ENCODE results near the gene CRIP2. TPM values are rescaled to one million over a fixed set of nuclear protein-coding genes. Genes with fewer than 3 reads are reported as not detected.

CRIP2 gene
- total RNA-seq: 100 to 1,000 TPM; 101 to 160 (median 136) TPM

DNA sequence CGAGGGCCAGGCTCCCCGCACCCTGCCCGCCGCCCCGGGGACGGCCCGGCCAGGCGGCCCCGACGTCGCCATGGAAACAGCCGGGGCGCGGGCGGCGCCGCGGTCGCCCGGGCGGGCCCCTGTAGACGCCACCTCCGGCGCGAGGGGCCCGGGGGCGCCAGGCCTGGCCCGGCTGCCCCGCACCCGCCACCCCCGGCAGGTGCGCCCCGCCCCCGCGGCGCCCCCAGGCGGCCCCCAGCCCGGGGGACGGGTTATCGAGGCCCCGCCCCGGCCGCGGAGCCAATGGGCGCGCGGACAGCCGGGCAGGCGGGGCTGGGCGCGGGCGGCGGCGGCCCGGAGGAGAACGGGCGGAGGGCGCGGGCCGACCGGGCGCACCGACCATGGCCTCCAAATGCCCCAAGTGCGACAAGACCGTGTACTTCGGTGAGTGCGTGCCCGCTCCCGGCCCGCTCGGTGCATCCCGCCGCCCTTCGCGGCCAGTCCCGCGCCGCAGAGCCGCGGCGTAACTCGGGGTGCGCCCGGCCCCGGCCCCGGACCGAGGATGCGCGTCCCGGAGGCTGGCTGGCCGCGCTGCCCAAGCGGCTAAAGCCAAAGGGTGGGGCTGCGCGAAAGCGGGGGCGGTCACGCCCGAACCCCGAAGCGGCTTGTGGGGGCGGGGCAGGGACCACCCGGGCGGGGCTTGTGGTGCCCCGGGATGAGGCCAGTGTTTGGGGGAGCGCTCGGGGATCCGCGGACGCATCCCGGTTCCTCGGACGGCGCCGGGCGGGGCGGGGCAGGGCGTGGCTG is at the start of gene CRIP2:
CRIP2 (plus strand) TSS at position 339 of the 786 bp plus-strand sequence; CDS start at position 381, 42 bp downstream.
- 4% methylated on average over 5 of the region's 118 CpGs; no CpG with 5 or more reads in 1 of the 2 donors for WGBS, 2 donors
- H3K27me3 ChIP-seq: no peaks in the 10 kb centered on the region
- H3K27ac ChIP-seq: peak within 1 kb of the TSS; percentile 79 to 94 (median 92)
- peaks cover 58% of the 10 kb centered on the region in 2 donors for H3K4me1 ChIP-seq
- peak; percentile 59 to 66 for DNase-seq
- H3K36me3 ChIP-seq: peaks cover 4 to 5% of the 10 kb centered on the region in 2 donors
- intact Hi-C loops (cut with DNase I): loop anchor here (10.0 kb wide), 1 partner anchor 400 kb away; no protein-coding TSS in a partner anchor
- TF ChIP-seq POLR2A (IDR thresholded peaks at IDR 0.05): peak; percentile 51 to 64
- TF ChIP-seq, protein P1, sequence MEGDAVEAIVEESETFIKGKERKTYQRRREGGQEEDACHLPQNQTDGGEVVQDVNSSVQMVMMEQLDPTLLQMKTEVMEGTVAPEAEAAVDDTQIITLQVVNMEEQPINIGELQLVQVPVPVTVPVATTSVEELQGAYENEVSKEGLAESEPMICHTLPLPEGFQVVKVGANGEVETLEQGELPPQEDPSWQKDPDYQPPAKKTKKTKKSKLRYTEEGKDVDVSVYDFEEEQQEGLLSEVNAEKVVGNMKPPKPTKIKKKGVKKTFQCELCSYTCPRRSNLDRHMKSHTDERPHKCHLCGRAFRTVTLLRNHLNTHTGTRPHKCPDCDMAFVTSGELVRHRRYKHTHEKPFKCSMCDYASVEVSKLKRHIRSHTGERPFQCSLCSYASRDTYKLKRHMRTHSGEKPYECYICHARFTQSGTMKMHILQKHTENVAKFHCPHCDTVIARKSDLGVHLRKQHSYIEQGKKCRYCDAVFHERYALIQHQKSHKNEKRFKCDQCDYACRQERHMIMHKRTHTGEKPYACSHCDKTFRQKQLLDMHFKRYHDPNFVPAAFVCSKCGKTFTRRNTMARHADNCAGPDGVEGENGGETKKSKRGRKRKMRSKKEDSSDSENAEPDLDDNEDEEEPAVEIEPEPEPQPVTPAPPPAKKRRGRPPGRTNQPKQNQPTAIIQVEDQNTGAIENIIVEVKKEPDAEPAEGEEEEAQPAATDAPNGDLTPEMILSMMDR (IDR thresholded peaks at IDR 0.05): no peak
- no peaks in the 10 kb centered on the region for H3K9me3 ChIP-seq
- H3K4me3 ChIP-seq (replicated peaks in 1 of 3): peak within 1 kb of the TSS; percentile 69 to 91 (median 72)

GRCh38 chr14:105424861-105425260 is 49.8 kb upstream of the CRIP2 start:
- Histone ChIP-seq H3K27me3 (no peaks in the 10 kb centered on the region), H3K4me3 (replicated peaks in 1 of 3) (no peak overlapping the region), H3K4me1 (peaks cover 15 to 19% of the 10 kb centered on the region in 2 donors), H3K9me3 (no peaks in the 10 kb centered on the region), H3K27ac (no peak overlapping the region), H3K36me3 (no peaks in the 10 kb centered on the region)
- TF ChIP-seq, protein P1 (IDR thresholded peaks at IDR 0.05): no peak
- intact Hi-C loops (cut with DNase I): no loop called here
- no peak for DNase-seq
- 95% methylated on average over 9 to 12 of the region's 12 CpGs for WGBS, 2 donors

- intact Hi-C loops (cut with DNase I): no loop called here
- Histone ChIP-seq H3K36me3 (no peaks in the 10 kb centered on the region), H3K9me3 (no peaks in the 10 kb centered on the region), H3K27me3 (no peaks in the 10 kb centered on the region), H3K4me1 (peaks cover 10 to 18% of the 10 kb centered on the region in 2 donors), H3K27ac (no peak overlapping the region), H3K4me3 (replicated peaks in 1 of 3) (no peak overlapping the region)
- WGBS, 2 donors: 99 to 100% methylated on average over 1 to 9 of the region's 23 CpGs
- DNase-seq: no peak
- TF ChIP-seq, protein P1 (IDR thresholded peaks at IDR 0.05): no peak
- TF ChIP-seq POLR2A (IDR thresholded peaks at IDR 0.05): no peak
These were observed 48.8 kb upstream of the CRIP2 start for GRCh38 chr14:105425823-105426247.

GRCh38 chr14:105426416-105427130 is 48.0 kb upstream of the CRIP2 start:
- Histone ChIP-seq H3K27me3 (no peaks in the 10 kb centered on the region), H3K27ac (no peak overlapping the region), H3K36me3 (no peaks in the 10 kb centered on the region), H3K9me3 (no peaks in the 10 kb centered on the region), H3K4me1 (peaks cover 3 to 17% of the 10 kb centered on the region in 2 donors), H3K4me3 (replicated peaks in 1 of 3) (no peak overlapping the region)
- no peak for DNase-seq
- TF ChIP-seq, protein P1 (IDR thresholded peaks at IDR 0.05): no peak
- TF ChIP-seq POLR2A (IDR thresholded peaks at IDR 0.05): no peak
- WGBS, 2 donors: 96 to 97% methylated on average over 16 to 21 of the region's 21 CpGs
- intact Hi-C loops (cut with DNase I): no loop called here
